NCI-H1092 treated with DMSO at 0.1 percent for 48 hours (cell line): ENCODE data around the gene LHFPL6.

Experiments used
- DNase-seq: peaks from one replicate; lab custom pipeline; 2025; lab: John Stamatoyannopoulos, UW

Gene LHFPL6

GRCh38 chr13:39590466-39591036 lies 12.4 kb downstream of the LHFPL6 start:
- DNase-seq, result no peak

- no peak for DNase-seq
Observed at GRCh38 chr13:39588384-39588783, 14.6 kb downstream of the LHFPL6 start.

- no peak for DNase-seq
Observed at GRCh38 chr13:39587939-39588338, 15.1 kb downstream of the LHFPL6 start.

- no peak for DNase-seq
Observed at GRCh38 chr13:39586958-39587605, 15.9 kb downstream of the LHFPL6 start.

GRCh38 chr13:39586151-39586550 lies 16.8 kb downstream of the LHFPL6 start:
- no peak for DNase-seq

- DNase-seq, result no peak
Observed at GRCh38 chr13:39585219-39585618, 17.8 kb downstream of the LHFPL6 start.

- no peak for DNase-seq
Observed at GRCh38 chr13:39580881-39581575, 22.0 kb downstream of the LHFPL6 start.

GRCh38 chr13:39578821-39579291 lies 24.1 kb downstream of the LHFPL6 start:
- DNase-seq, result no peak

- no peak for DNase-seq
Observed at GRCh38 chr13:39577838-39578491, 25.0 kb downstream of the LHFPL6 start.

GRCh38 chr13:39577203-39577602 lies 25.8 kb downstream of the LHFPL6 start:
- DNase-seq, result no peak

GRCh38 chr13:39575641-39576238 lies 27.3 kb downstream of the LHFPL6 start:
- no peak for DNase-seq

- DNase-seq, result no peak
Observed at GRCh38 chr13:39571502-39572092, 31.4 kb downstream of the LHFPL6 start.

GRCh38 chr13:39567569-39567968 lies 35.4 kb downstream of the LHFPL6 start:
- no peak for DNase-seq

GRCh38 chr13:39566216-39566869 lies 36.6 kb downstream of the LHFPL6 start:
- no peak for DNase-seq

GRCh38 chr13:39565036-39565949 lies 37.7 kb downstream of the LHFPL6 start:
- DNase-seq, result no peak

- DNase-seq, result no peak
Observed at GRCh38 chr13:39563470-39563735, 39.6 kb downstream of the LHFPL6 start.

- no peak for DNase-seq
Observed at GRCh38 chr13:39561971-39562370, 41.0 kb downstream of the LHFPL6 start.

GRCh38 chr13:39559847-39560246 lies 43.1 kb downstream of the LHFPL6 start:
- DNase-seq, result no peak

GRCh38 chr13:39557285-39557955 lies 45.6 kb downstream of the LHFPL6 start:
- no peak for DNase-seq

GRCh38 chr13:39556866-39557265 lies 46.1 kb downstream of the LHFPL6 start:
- no peak for DNase-seq
